Measurements from ENCODE around the gene PAM16. TPM values are rescaled to one million over a fixed set of nuclear protein-coding genes. Genes with fewer than 3 reads are reported as not detected.

PAM16 gene
- total RNA-seq, 1 donor from 2014 or later: 67.3 TPM

- H3K9me3 ChIP-seq (replicated peaks): no peaks in the 10 kb centered on the region
- intact Hi-C loops (cut with micrococcal nuclease): no loop called here
- DNase-seq: no peak
- H3K27ac ChIP-seq (replicated peaks): peak overlapping the region; percentile 82
- H3K4me3 ChIP-seq: no peak overlapping the region
- H3K36me3 ChIP-seq: peaks cover 2% of the 10 kb centered on the region
- H3K4me1 ChIP-seq: peaks cover 65% of the 10 kb centered on the region
- no peak for TF ChIP-seq CTCF (IDR thresholded peaks at IDR 0.05; ENCODE audit: borderline replicate concordance)
- H3K27me3 ChIP-seq (ENCODE audit: low read depth): no peaks in the 10 kb centered on the region
Observed at GRCh38 chr16:4370151-4370550, 19.0 kb upstream of the PAM16 start.

GRCh38 chr16:4369007-4369733, 18.0 kb upstream of the PAM16 start:
- no peak overlapping the region for H3K27ac ChIP-seq (replicated peaks)
- no peak for DNase-seq
- H3K9me3 ChIP-seq (replicated peaks): no peaks in the 10 kb centered on the region
- no peaks in the 10 kb centered on the region for H3K27me3 ChIP-seq (ENCODE audit: low read depth)
- peaks cover 11% of the 10 kb centered on the region for H3K36me3 ChIP-seq
- H3K4me1 ChIP-seq: peaks cover 55% of the 10 kb centered on the region
- no peak for TF ChIP-seq CTCF (IDR thresholded peaks at IDR 0.05; ENCODE audit: borderline replicate concordance)
- no peak overlapping the region for H3K4me3 ChIP-seq
- intact Hi-C loops (cut with micrococcal nuclease): no loop called here

- Histone ChIP-seq H3K27ac (replicated peaks) (no peak overlapping the region), H3K27me3 (ENCODE audit: low read depth) (no peaks in the 10 kb centered on the region), H3K9me3 (replicated peaks) (no peaks in the 10 kb centered on the region), H3K4me3 (no peak overlapping the region), H3K4me1 (peaks cover 38% of the 10 kb centered on the region), H3K36me3 (peaks cover 29% of the 10 kb centered on the region)
- no peak for TF ChIP-seq CTCF (IDR thresholded peaks at IDR 0.05; ENCODE audit: borderline replicate concordance)
- no peak for DNase-seq
- intact Hi-C loops (cut with micrococcal nuclease): no loop called here
Observed at GRCh38 chr16:4367393-4367856, 16.3 kb upstream of the PAM16 start.

GRCh38 chr16:4366016-4366415, 14.9 kb upstream of the PAM16 start:
- no peak overlapping the region for H3K27ac ChIP-seq (replicated peaks)
- no peak for DNase-seq
- peaks cover 23% of the 10 kb centered on the region for H3K4me1 ChIP-seq
- H3K4me3 ChIP-seq: no peak overlapping the region
- intact Hi-C loops (cut with micrococcal nuclease): no loop called here
- peaks cover 38% of the 10 kb centered on the region for H3K36me3 ChIP-seq
- H3K27me3 ChIP-seq (ENCODE audit: low read depth): no peaks in the 10 kb centered on the region
- no peaks in the 10 kb centered on the region for H3K9me3 ChIP-seq (replicated peaks)
- TF ChIP-seq CTCF (IDR thresholded peaks at IDR 0.05; ENCODE audit: borderline replicate concordance): no peak

GRCh38 chr16:4365615-4366014, 14.5 kb upstream of the PAM16 start:
- peaks cover 38% of the 10 kb centered on the region for H3K36me3 ChIP-seq

More at GRCh38 chr16:4365615-4366014, 14.5 kb upstream of the PAM16 start:
- no peak overlapping the region for H3K27ac ChIP-seq (replicated peaks)
- H3K27me3 ChIP-seq (ENCODE audit: low read depth): no peaks in the 10 kb centered on the region
- peaks cover 19% of the 10 kb centered on the region for H3K4me1 ChIP-seq
- TF ChIP-seq CTCF (IDR thresholded peaks at IDR 0.05; ENCODE audit: borderline replicate concordance): no peak
- intact Hi-C loops (cut with micrococcal nuclease): no loop called here
- no peak overlapping the region for H3K4me3 ChIP-seq
- H3K9me3 ChIP-seq (replicated peaks): no peaks in the 10 kb centered on the region
- DNase-seq: no peak

Data from left ventricle myocardium inferior (tissue), 1 donor.